PC-3 (cell line): Measurements from ENCODE around the gene CLIC1. TPM values are rescaled to one million over a fixed set of nuclear protein-coding genes. Genes with fewer than 3 reads are reported as not detected.

Experiments used
- ATAC-seq: fragments of 200-7000 bp; cut with Tn5 transposase; 2 replicates; pipeline ENCODE4 v1.9.1; 2020; ENCODE audit warnings: mild to moderate bottlenecking, moderate library complexity
- BruUV-seq: library from RNA; stranded (reverse); fragments of 400-500 nt; replicated peaks from 2 replicates; lab custom pipeline; 2021; lab: Mats Ljungman, UMichigan
- CTCF ChIA-PET: fragments of 300-600 bp; sonication (Branson Sonifier 250); formaldehyde crosslinking; loops from one replicate; lab custom pipeline; 2022; ENCODE audit warnings: antibody characterized with exemption; lab: Charles Lee
- POLR2A ChIA-PET: fragments of 300-600 bp; sonication (Branson Sonifier 250); formaldehyde crosslinking; loops from one replicate; lab custom pipeline; 2022; ENCODE audit warnings: antibody characterized with exemption; ENCODE audit not compliant: unreplicated experiment; lab: Charles Lee
- DNase-seq: peaks from one replicate; pipeline ENCODE4 v3.0.0-alpha.2; 2015
- H2AFZ ChIP-seq: fragments of 300-600 bp; sonication (generic); 2 replicates; pipeline ENCODE4 v1.6.0; 2016; ENCODE audit warnings: antibody characterized with exemption, low read length
- H3F3A ChIP-seq: fragments of 300-600 bp; sonication (generic); one replicate; pipeline ENCODE4 v1.6.0; 2017; ENCODE audit warnings: antibody characterized with exemption, low read length, control low read depth, mild to moderate bottlenecking; ENCODE audit not compliant: unreplicated experiment
- H3K27ac ChIP-seq: fragments of 300-600 bp; sonication (generic); 2 replicates; pipeline ENCODE4 v1.5.1; 2016; ENCODE audit warnings: mild to moderate bottlenecking, low read length
- H3K27me3 ChIP-seq: fragments of 300-600 bp; sonication (generic); 2 replicates; pipeline ENCODE4 v1.6.1; 2016; ENCODE audit warnings: low read length, mixed read lengths
- H3K36me3 ChIP-seq: fragments of 300-600 bp; sonication (generic); 2 replicates; pipeline ENCODE4 v1.6.1; 2016; ENCODE audit warnings: low read depth, mixed run types, low read length, mixed read lengths
- H3K4me1 ChIP-seq: fragments of 300-600 bp; sonication (generic); 2 replicates; pipeline ENCODE4 v1.5.1; 2016; ENCODE audit warnings: low read length; ENCODE audit not compliant: insufficient read depth
- H3K4me2 ChIP-seq: fragments of 300-600 bp; sonication (generic); 2 replicates; pipeline ENCODE4 v1.6.0; 2016; ENCODE audit warnings: low read length
- H3K4me3 ChIP-seq: fragments of 300-600 bp; sonication (generic); 2 replicates; pipeline ENCODE4 v1.5.1; 2016; ENCODE audit warnings: mild to moderate bottlenecking, low read length, mixed read lengths
- H3K79me2 ChIP-seq: fragments of 300-600 bp; sonication (generic); 2 replicates; pipeline ENCODE4 v1.6.1; 2017; ENCODE audit warnings: low read length, mixed read lengths
- H3K9ac ChIP-seq: fragments of 300-600 bp; sonication (generic); 2 replicates; pipeline ENCODE4 v1.6.0; 2016; ENCODE audit warnings: mild to moderate bottlenecking, low read length
- H3K9me2 ChIP-seq: fragments of 300-600 bp; sonication (generic); replicated peaks from 2 replicates; pipeline ENCODE4 v1.6.1; 2016; ENCODE audit warnings: mixed run types, low read length, mixed read lengths
- H3K9me3 ChIP-seq: fragments of 300-600 bp; sonication (generic); 2 replicates; pipeline ENCODE4 v1.6.1; 2016; ENCODE audit warnings: low read length, mixed read lengths
- H4K20me1 ChIP-seq: fragments of 300-600 bp; sonication (generic); 2 replicates; pipeline ENCODE4 v1.6.1; 2016; ENCODE audit warnings: low read length, mixed read lengths
- CTCF ChIP-seq: fragments of 300-600 bp; sonication (generic); conservative IDR thresholded peaks from 2 replicates; pipeline ENCODE4 v1.5.1; 2017; ENCODE audit warnings: antibody characterized with exemption, low read depth, mild to moderate bottlenecking, low read length
- EZH2 ChIP-seq: fragments of 300-600 bp; sonication (generic); IDR thresholded peaks from one replicate; pipeline ENCODE4 v1.6.1; 2017; ENCODE audit warnings: antibody characterized with exemption, mild to moderate bottlenecking, low read length; ENCODE audit not compliant: unreplicated experiment
- EZH2phosphoT487 ChIP-seq: fragments of 300-600 bp; sonication (generic); IDR thresholded peaks from 2 replicates; pipeline ENCODE4 v1.6.1; 2018; ENCODE audit warnings: mild to moderate bottlenecking, antibody characterized with exemption, low read length, borderline replicate concordance
- intact Hi-C: fragments of 100-400 bp; cut with micrococcal nuclease; formaldehyde crosslinking; loops from 2 replicates; pipeline ENCODE4 v1.9.0; 2023
- total RNA-seq: library from RNA; depleted of rRNA; stranded (reverse); fragments of >200 nt; gene quantifications from 2 replicates; pipeline ENCODE4 v1.2.3, GENCODE V29; 2014

The CLIC1 gene
- total RNA-seq, 1 experiment from 2014 or later = 708 TPM

- Histone ChIP-seq H3K9me2 (no peaks in the 10 kb centered on the region), H2AFZ (no peak overlapping the region), H3F3A (no peaks in the 10 kb centered on the region), H3K4me2 (no peak overlapping the region), H3K4me1 (0 out of 2 replicates have a peak, but pooled peaks cover 5% of the 10 kb centered on the region), H3K9ac (no peak overlapping the region), H3K9me3 (no peaks in the 10 kb centered on the region), H3K79me2 (no peaks in the 10 kb centered on the region), H4K20me1 (no peaks in the 10 kb centered on the region), H3K36me3 (peaks cover 2% of the 10 kb centered on the region; the same call in 1 of the 2 replicates), H3K27ac (no peak overlapping the region), H3K4me3 (no peak overlapping the region), H3K27me3 (no peaks in the 10 kb centered on the region)
- no TSS peak for BruUV-seq
- DNase-seq = no peak
- ChIA-PET POLR2A (no interaction called here), CTCF (interaction anchor here (0.6 kb wide), 1 partner anchor 47 kb away, joined by 3 read pairs; no protein-coding TSS in a partner anchor)
- intact Hi-C loops = loop anchor here (10.0 kb wide), 1 partner anchor 51 kb away; the partner anchor contains the start of gene LY6G6D
- TF ChIP-seq CTCF (no peak), EZH2 (no peak), EZH2phosphoT487 (no peak)
- ATAC-seq = no peak
These were observed 29.2 kb upstream of the CLIC1 start for GRCh38 chr6:31765559-31765909.

GRCh38 chr6:31764198-31764597, 27.9 kb upstream of the CLIC1 start:
- CTCF ChIA-PET = interaction anchor here (0.6 kb wide), 1 partner anchor 66 kb away, joined by 6 read pairs; no protein-coding TSS in a partner anchor

More at GRCh38 chr6:31764198-31764597, 27.9 kb upstream of the CLIC1 start:
- H3K36me3 ChIP-seq = no peaks in the 10 kb centered on the region
- no peak overlapping the region for H2AFZ ChIP-seq
- no peak overlapping the region for H3K27ac ChIP-seq
- H3K9me3 ChIP-seq = no peaks in the 10 kb centered on the region
- H3K9me2 ChIP-seq = no peaks in the 10 kb centered on the region
- H3K4me2 ChIP-seq = no peak overlapping the region
- no peak for ATAC-seq
- H3K9ac ChIP-seq = no peak overlapping the region
- 0 out of 2 replicates have a peak, but pooled peaks cover 5% of the 10 kb centered on the region for H3K4me1 ChIP-seq
- no peaks in the 10 kb centered on the region for H3K79me2 ChIP-seq
- no peak overlapping the region for H3K4me3 ChIP-seq
- POLR2A ChIA-PET = no interaction called here
- DNase-seq = no peak
- BruUV-seq = no TSS peak
- intact Hi-C loops = loop anchor here (10.0 kb wide), 1 partner anchor 49 kb away; the partner anchor contains the start of gene LY6G6D
- no peaks in the 10 kb centered on the region for H3K27me3 ChIP-seq
- no peaks in the 10 kb centered on the region for H3F3A ChIP-seq
- TF ChIP-seq EZH2 (no peak), EZH2phosphoT487 (no peak), CTCF (no peak)
- H4K20me1 ChIP-seq = no peaks in the 10 kb centered on the region
